HEK293T (cell line): ENCODE data around the gene EHD4.

ENCODE experiments used
- CTCF ChIA-PET: fragments of 350-600 bp; formaldehyde crosslinking; extraction: SDS; loops from one replicate; lab custom pipeline; 2021; ENCODE audit warnings: antibody characterized with exemption, inconsistent platforms; lab: Yijun Ruan, JAX
- POLR2A ChIA-PET: fragments of 350-600 bp; formaldehyde crosslinking; extraction: SDS; loops from one replicate; lab custom pipeline; 2020; ENCODE audit warnings: antibody characterized with exemption, inconsistent platforms; lab: Yijun Ruan, JAX
- DNase-seq: peaks from one replicate; pipeline ENCODE4 v3.0.0; 2012; ENCODE audit warnings: mixed read lengths; ENCODE audit errors: extremely low spot score
- ARNT ChIP-seq: fragments of 450-650 bp; IDR thresholded peaks from 2 replicates; pipeline ENCODE4 v1.6.1; 2017; ENCODE audit warnings: mild to moderate bottlenecking
- BHLHE40 ChIP-seq: fragments of 450-650 bp; IDR thresholded peaks from 2 replicates; pipeline ENCODE4 v1.6.1; 2016; ENCODE audit warnings: mild to moderate bottlenecking, moderate library complexity, borderline replicate concordance
- CTBP1 ChIP-seq: fragments of 450-650 bp; IDR thresholded peaks from 2 replicates; pipeline ENCODE4 v1.6.1; 2016; ENCODE audit warnings: borderline replicate concordance
- ELF4 ChIP-seq: fragments of 450-650 bp; IDR thresholded peaks from 2 replicates; pipeline ENCODE4 v1.6.1; 2017; ENCODE audit warnings: antibody characterized with exemption
- FOXA1 ChIP-seq: fragments of 450-650 bp; IDR thresholded peaks from 2 replicates; pipeline ENCODE4 v1.6.1; 2016; ENCODE audit warnings: mild to moderate bottlenecking
- FOXK2 ChIP-seq: fragments of 450-650 bp; IDR thresholded peaks from 2 replicates; pipeline ENCODE4 v1.6.1; 2016; ENCODE audit warnings: mild to moderate bottlenecking
- FOXM1 ChIP-seq: fragments of 450-650 bp; IDR thresholded peaks from 2 replicates; pipeline ENCODE4 v1.6.1; 2017; ENCODE audit warnings: mild to moderate bottlenecking, borderline replicate concordance
- HDGF ChIP-seq: fragments of 450-650 bp; IDR thresholded peaks from 2 replicates; pipeline ENCODE4 v1.6.1; 2017; ENCODE audit warnings: antibody characterized with exemption, borderline replicate concordance
- L3MBTL2 ChIP-seq: fragments of 450-650 bp; conservative IDR thresholded peaks from 2 replicates; pipeline ENCODE4 v1.6.1; 2016; ENCODE audit warnings: mild to moderate bottlenecking
- LEF1 ChIP-seq: fragments of 450-650 bp; IDR thresholded peaks from 2 replicates; pipeline ENCODE4 v1.6.1; 2017; ENCODE audit warnings: mild to moderate bottlenecking, borderline replicate concordance
- NFRKB ChIP-seq: fragments of 450-650 bp; IDR thresholded peaks from 2 replicates; pipeline ENCODE4 v1.6.1; 2016; ENCODE audit warnings: mild to moderate bottlenecking, moderate library complexity
- SP1 ChIP-seq: fragments of 450-650 bp; IDR thresholded peaks from 2 replicates; pipeline ENCODE4 v1.6.1; 2017
- SUZ12 ChIP-seq: fragments of 450-650 bp; IDR thresholded peaks from 2 replicates; pipeline ENCODE4 v1.6.1; 2016; ENCODE audit warnings: mild to moderate bottlenecking
- TARDBP ChIP-seq: fragments of 450-650 bp; IDR thresholded peaks from 2 replicates; pipeline ENCODE4 v1.6.1; 2016
- ZNF384 ChIP-seq: fragments of 450-650 bp; IDR thresholded peaks from 2 replicates; pipeline ENCODE4 v1.6.1; 2016
- TF ChIP-seq, protein P1 (sequence below): fragments of 450-650 bp; IDR thresholded peaks from 2 replicates; pipeline ENCODE4 v1.6.1; 2016

The EHD4 gene

DNA sequence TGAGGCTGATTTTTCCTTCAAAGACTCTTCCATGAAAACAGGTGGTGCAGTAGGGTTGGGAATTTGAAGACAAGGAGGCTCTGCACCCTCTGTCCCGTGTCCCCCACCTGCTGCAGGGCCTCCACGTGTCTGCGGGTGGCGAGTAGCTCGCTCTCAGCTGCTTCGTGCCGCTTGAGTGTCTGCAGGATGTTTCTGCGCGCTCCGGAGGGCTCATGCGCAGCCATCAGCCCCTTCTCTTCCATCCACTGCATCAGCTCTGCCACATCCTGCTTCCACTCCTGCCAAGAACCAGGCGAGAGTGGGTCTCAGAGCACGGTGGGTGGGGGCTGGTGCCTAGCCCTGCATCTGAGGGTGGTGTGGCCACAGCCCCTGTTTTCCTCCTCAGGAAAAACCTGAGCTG is 96.3 kb downstream of the EHD4 start:
- ChIA-PET CTCF (no interaction called here), POLR2A (no interaction called here)
- TF ChIP-seq SP1 (no peak), HDGF (no peak), NFRKB (no peak), TARDBP (no peak), ZNF384 (no peak), LEF1 (no peak), SUZ12 (no peak), FOXM1 (no peak), ARNT (no peak), FOXA1 (no peak), ELF4 (no peak), L3MBTL2 (no peak), BHLHE40 (no peak), CTBP1 (no peak), FOXK2 (no peak)
- TF ChIP-seq, protein P1, sequence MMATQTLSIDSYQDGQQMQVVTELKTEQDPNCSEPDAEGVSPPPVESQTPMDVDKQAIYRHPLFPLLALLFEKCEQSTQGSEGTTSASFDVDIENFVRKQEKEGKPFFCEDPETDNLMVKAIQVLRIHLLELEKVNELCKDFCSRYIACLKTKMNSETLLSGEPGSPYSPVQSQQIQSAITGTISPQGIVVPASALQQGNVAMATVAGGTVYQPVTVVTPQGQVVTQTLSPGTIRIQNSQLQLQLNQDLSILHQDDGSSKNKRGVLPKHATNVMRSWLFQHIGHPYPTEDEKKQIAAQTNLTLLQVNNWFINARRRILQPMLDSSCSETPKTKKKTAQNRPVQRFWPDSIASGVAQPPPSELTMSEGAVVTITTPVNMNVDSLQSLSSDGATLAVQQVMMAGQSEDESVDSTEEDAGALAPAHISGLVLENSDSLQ, result no peak
- DNase-seq, result no peak

DNA sequence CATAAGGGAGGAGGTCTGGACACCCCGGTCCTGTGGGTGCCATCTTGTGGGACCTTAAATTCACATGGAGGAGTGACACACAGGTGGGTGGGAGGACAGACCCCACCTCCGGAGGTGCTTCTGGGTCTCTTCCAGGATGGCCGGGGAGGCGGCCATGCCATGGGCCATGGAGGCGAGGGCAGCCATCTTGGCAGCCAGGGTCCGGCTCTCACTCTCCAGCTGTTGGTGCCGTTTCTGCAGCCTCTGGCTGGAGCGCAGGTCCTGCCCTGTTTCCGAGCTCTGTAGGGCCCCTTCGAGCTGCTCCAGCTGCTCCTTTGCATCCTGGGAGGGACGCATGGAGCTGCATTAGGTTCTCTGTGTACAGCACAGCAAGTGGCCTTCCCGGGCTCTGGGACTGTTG is 97.6 kb downstream of the EHD4 start:
- CTCF ChIA-PET, result no interaction called here
- POLR2A ChIA-PET, result no interaction called here
- DNase-seq, result no peak
- TF ChIP-seq, protein P1, result no peak
- TF ChIP-seq FOXK2 (no peak), BHLHE40 (no peak), FOXA1 (no peak), NFRKB (no peak), ARNT (no peak), SUZ12 (no peak), CTBP1 (no peak), HDGF (no peak)

DNA sequence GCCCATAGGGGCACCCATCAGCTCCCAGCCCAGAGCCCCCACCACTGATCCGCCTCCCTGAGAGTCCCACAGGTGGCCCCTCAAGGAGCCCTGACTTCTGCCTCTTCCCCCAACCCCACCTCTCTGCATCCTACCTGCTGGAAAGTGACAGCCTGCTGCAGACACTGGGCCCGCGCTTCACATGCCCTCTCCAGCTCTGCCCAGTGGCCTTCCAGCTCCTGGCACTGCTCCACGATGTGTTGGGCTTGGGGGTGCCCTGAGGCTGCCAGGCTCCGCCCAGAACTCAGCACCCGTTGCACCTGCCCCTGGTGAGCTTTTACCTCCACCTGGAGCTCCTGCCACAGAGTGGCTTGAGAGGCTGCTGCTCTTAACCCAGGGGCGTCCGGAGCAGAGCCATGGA is 98.6 kb downstream of the EHD4 start:
- TF ChIP-seq HDGF (no peak), FOXM1 (no peak), CTBP1 (no peak), SUZ12 (no peak), FOXA1 (no peak), SP1 (no peak), BHLHE40 (no peak), TARDBP (no peak), ARNT (no peak), ELF4 (no peak), FOXK2 (no peak), NFRKB (no peak), L3MBTL2 (no peak), LEF1 (no peak)
- TF ChIP-seq, protein P1, result no peak
- ChIA-PET POLR2A (no interaction called here), CTCF (no interaction called here)
- DNase-seq, result no peak

DNA sequence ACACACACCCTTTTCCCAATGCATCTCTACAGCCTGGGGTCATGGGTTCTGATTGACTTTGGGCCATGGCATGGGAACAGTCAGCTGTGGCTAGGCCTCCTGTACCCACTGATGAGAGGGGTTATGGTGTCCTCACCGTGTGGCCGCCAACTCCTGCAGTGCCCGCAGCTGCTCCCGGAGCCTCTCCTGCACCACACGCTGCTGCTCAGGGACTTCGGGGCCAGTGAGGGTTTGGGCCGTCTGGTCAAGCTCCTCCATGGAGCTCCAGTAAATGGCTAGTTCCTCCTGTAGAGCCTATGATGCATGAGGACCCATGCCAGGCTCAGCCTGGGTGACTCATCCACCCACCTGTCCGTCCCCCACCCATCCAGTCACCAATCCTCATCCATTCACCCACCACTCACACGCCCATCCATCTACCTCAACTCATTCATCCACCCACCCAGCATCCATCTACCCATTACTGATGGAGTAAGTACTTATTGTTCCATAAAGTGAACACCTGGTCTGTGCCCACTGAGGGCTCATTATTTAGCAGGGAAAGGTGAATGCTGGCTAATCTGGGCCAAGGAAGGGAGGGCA is 100.1 kb downstream of the EHD4 start:
- TF ChIP-seq FOXA1 (no peak), BHLHE40 (no peak), FOXM1 (no peak), FOXK2 (no peak), NFRKB (no peak), ELF4 (no peak), ARNT (no peak), SP1 (no peak), CTBP1 (no peak), ZNF384 (no peak), L3MBTL2 (no peak), HDGF (no peak), TARDBP (no peak), SUZ12 (no peak)
- TF ChIP-seq, protein P1, result no peak
- POLR2A ChIA-PET, result no interaction called here

DNA sequence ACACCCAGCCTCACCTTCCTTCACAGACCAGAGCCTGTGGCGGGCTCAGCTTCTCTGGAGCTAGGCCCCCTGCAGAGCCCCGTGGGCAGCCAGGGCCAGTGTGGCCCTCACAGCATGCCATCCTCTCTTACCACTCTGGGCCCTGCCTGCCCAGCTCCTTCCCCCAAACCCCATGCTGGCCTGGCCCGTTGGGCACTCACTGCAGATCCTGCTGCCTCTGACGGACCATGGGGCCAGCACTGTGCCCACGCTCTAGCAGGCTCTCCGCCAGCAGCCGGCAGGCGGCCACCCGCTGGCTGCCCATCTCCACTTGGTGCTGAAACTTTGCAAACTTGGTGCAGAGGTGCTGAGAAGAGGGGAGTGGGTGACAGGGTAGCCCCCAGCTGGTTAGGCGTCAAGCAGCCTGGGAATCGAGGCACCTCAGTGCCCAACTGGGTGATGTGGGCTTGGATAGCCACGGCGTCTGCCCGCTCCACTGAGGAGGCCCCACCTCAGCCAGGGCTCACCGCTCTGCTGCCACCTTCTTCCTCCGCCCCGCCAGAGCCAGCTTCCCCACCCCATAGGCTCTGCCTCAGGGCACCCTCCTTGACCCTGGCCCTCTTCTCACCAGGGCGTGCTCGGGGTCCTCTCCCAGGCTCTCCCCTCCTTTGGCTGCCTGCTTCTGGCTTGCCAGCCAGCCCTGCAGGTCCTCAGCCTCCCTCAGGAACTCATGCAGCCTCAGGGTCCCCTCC is 101.0 kb downstream of the EHD4 start:
- ChIA-PET POLR2A (no interaction called here), CTCF (interaction anchor here (1.0 kb wide), 1 partner anchor 313 kb away, joined by 3 read pairs; no protein-coding TSS in a partner anchor)
- DNase-seq, result no peak
- no peak for TF ChIP-seq FOXM1
- no peak for TF ChIP-seq LEF1
- TF ChIP-seq BHLHE40, result no peak
- TF ChIP-seq, protein P1, result no peak
- TF ChIP-seq CTBP1, result no peak
- TF ChIP-seq NFRKB, result no peak
- no peak for TF ChIP-seq ELF4
- TF ChIP-seq HDGF, result no peak
- no peak for TF ChIP-seq TARDBP
- TF ChIP-seq SP1, result no peak
- TF ChIP-seq SUZ12, result no peak
- no peak for TF ChIP-seq FOXK2
- TF ChIP-seq L3MBTL2, result no peak
- no peak for TF ChIP-seq FOXA1
- no peak for TF ChIP-seq ARNT
- TF ChIP-seq ZNF384, result no peak

More for the DNA sequence above, 100.1 kb downstream of the EHD4 start:
- DNase-seq, result no peak
- CTCF ChIA-PET, result no interaction called here
